Stimulated activated CD8-positive, alpha-beta memory T cell treated with anti-CD3 and anti-CD28 coated beads, Interleukin-2, amount 100 ng/mL, for 48 hours (primary cell): Measurements from ENCODE around the gene HSPA1B.

Experiments
- DNase-seq, 2 donors: peaks; one replicate each; pipeline ENCODE4 v3.0.0-alpha.2; 2020; ENCODE audit warnings: low read depth in 2 of 2

The HSPA1B gene

DNA sequence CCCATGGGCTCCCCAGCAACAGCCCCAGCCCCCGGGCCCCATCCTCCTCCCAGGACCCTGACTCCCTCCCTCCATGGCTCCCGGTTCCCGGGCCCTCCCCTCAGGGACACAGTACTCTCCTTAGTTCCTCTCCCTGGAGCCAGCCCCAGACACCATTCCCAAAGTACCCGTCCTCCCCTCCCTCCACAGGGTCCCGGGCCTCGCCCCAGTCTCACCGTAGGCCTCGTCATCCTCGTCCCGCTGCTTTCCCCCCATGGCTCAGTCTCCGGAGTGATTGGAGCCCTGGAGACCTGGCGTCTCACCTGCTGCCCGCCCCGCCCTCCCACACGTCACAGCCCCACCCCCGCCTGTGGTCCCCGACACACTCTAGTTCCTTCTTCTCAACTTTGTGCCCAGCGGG, 51.2 kb downstream of the HSPA1B start, which contains the start of gene SLC44A4:
Gene SLC44A4 (minus strand): TSS at position 272 of the 400 bp plus-strand sequence. CDS start 17 bp downstream, at position 255.
- no peak for DNase-seq

DNA sequence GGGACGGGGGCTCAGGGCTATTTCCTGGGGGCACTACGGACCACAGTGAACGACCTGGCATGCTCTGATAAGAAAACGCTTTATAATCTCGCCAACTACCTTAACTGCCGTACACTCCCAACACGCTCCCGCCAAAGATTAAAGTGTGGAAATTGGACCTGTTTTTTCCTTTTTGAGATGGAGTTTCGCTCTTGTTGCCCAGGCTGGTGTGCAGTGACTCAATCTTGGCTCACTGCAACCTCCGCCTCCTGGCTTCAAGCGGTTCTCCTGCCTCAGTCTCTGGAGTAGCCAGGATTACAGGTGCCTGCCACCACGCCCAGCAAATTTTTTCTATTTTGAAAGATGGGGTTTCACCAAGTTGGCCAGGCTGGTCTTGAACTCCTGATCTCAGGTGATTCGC, 51.6 kb downstream of the HSPA1B start:
- DNase-seq, result no peak
